Astrocyte of the hippocampus (primary cell): ENCODE data around the gene PHKA1.
"Not testable (repeated sequence)": the region's sequence is repeated elsewhere in the genome, so short reads cannot be mapped to it uniquely, and the experiment has no call there.

Experiments
- DNase-seq: peaks from one replicate; pipeline ENCODE4 v3.0.0; 2011; ENCODE audit warnings: low read depth, low spot score

PHKA1 gene

GRCh38 chrX:72666451-72666850 lies 47.7 kb downstream of the PHKA1 start:
- no peak for DNase-seq

- no peak for DNase-seq
Observed at GRCh38 chrX:72663737-72664136, 50.4 kb downstream of the PHKA1 start.

- DNase-seq, result no peak
Observed at GRCh38 chrX:72662020-72662747, 51.9 kb downstream of the PHKA1 start.

DNA sequence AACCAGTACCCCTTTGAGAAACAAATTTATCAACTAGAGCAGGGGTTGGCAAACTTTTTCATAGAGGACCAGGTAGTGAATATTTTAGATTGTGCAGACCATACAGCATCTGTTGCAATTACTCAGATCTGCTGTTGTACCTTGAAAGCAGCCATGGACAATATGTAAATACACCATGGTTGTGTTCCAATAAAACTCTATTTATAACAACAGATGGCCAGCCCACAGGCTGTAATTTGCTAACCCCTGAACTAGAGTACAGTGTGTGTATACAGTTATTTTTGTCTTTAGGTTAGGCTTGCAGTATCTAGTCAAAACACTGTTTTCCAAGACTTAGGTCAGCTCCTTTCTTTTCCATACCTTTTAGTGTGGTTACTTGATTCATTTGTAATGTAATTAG lies 54.4 kb downstream of the PHKA1 start:
- no peak for DNase-seq

- DNase-seq, result no peak
Observed at GRCh38 chrX:72652082-72652481, 62.0 kb downstream of the PHKA1 start.

- no peak for DNase-seq
Observed at GRCh38 chrX:72644946-72645345, 69.2 kb downstream of the PHKA1 start.

DNA sequence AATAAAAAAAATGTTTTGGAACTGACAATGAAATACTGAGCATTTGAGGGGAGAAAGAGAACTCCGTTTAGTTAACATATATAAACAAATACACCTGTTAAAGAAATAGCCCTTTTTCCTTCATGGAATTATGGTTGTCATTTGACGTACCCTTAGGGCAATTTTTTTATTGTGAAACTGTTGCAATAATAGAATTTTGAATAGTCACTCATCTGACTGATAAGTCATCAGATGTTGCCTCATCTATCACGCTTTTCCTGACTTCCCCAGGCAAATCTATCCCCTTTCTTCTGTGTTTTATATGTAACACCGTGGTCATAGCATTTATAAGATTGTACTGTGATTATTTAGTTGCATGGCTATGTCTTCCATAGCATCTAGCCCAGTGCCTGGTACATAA lies 72.5 kb downstream of the PHKA1 start:
- DNase-seq, result no peak

DNA sequence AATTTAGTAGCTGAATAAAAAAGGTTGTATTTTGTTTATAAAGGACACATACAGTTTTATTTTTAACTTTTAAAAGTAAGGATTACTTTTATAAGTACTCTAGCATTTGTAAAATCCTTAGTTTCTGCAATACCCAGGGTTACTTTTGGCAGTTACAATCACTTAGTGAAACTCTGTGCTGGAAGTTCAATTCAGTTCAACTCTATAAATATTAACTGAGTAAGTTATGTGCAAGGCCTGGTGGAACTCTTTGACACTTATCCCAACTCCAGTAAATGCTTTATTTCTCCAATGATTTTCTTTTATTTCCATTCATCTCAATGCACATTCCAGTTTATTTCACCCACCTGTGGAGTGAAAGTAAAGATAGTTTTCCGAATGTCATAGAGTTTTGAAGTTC lies 78.2 kb downstream of the PHKA1 start:
- DNase-seq, result no peak

DNA sequence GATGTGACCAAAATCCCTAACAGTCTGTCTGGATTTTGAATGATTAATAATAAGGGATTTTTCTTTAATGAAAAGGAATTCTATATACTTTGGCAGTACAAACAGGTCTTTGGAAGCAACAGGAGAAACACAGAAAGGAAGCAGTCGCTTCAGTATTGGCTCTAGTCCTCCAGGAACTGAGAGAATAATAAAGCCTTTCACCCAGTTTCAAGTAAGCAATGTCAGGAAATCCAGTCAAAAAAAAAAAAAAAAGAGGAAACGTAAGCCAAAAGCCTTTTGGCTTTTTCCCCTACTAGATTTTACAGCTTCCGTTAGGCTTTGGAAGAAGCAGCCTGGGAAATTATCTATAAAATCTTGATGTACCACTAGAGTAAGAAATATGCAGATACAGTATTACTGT lies 79.8 kb downstream of the PHKA1 start:
- no peak for DNase-seq

- DNase-seq, result no peak
Observed at GRCh38 chrX:72630185-72630584, 83.9 kb downstream of the PHKA1 start.

GRCh38 chrX:72624194-72624593 lies 89.9 kb downstream of the PHKA1 start:
- DNase-seq, result no peak

GRCh38 chrX:72621625-72622485 lies 92.3 kb downstream of the PHKA1 start:
- DNase-seq, result peak; percentile 14

DNA sequence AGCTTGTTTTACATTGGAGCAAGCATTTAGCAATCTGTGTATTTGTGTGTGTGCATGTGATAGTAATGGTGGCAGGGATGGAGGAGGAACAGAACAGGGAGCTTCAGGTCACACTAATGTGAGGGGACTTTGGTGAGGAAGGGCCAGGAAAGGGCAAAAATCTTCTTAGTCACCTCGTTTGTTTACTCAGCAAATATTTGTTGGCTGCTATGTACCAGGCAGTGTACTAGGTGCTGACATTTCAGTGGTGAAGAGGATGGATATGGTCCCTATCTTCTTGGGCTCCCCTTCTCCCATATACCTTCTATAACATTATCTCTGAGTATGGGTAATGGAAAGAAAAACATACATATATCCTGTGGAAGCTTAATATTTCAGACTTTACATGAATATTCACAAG lies 92.9 kb downstream of the PHKA1 start:
- no peak for DNase-seq

- peak; percentile 89 for DNase-seq
Observed at GRCh38 chrX:72620550-72621145, 93.5 kb downstream of the PHKA1 start.

DNA sequence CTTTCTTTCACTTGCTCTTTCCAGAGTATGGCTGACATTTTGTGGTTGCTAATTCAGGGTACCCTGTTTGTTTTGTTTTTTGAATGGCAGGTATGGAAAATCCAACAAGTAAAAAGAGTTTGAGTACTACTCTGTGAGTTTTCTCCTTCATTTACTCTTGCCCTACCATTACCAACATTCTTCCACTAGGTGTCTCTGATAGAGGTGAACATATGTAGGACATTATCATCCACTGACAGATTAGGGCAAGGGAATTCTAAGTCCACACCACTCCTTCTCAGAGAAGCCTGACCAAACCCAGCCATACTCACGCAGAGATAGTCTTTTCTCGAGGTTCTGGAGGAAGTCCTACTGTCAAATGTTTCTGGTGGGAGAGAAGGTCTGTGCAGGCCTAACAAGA lies 104.8 kb downstream of the PHKA1 start:
- no peak for DNase-seq

GRCh38 chrX:72604705-72605104 lies 109.4 kb downstream of the PHKA1 start:
- DNase-seq, result no peak

- no peak for DNase-seq
Observed at GRCh38 chrX:72604112-72604511, 110.0 kb downstream of the PHKA1 start.

- DNase-seq, result not testable (repeated sequence)
Observed at GRCh38 chrX:72591038-72591437, 123.1 kb downstream of the PHKA1 start.

GRCh38 chrX:72584163-72584562 lies 129.9 kb downstream of the PHKA1 start:
- DNase-seq, result no peak

- no peak for DNase-seq
Observed at GRCh38 chrX:72576141-72576894, 137.8 kb downstream of the PHKA1 start.

DNA sequence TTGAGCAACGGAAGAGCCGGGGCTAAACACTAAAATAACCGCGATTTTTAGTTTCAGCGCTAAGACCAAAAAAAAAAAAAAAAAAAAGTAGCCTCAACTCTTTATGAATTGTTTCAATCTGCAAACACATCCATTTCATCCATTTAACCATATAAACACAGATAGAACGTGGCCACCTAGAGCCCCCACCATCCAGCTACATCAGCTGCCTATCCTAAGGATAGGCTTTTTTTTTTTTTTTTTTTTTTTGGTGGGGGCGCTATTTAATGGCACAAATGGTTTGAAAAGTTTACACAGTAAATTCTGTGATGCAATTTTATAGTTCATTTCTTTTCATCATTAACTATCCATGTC lies 141.0 kb downstream of the PHKA1 start:
- DNase-seq, result no peak
